GM19023 (cell line): ENCODE results near the gene NECTIN1.

Experiments used
- ATAC-seq: cut with Tn5 transposase; IDR thresholded peaks from one replicate; pipeline ENCODE4 v1.9.1; 2021; ENCODE audit warnings: mild to moderate bottlenecking, moderate library complexity; ENCODE audit not compliant: unreplicated experiment

The NECTIN1 gene

DNA sequence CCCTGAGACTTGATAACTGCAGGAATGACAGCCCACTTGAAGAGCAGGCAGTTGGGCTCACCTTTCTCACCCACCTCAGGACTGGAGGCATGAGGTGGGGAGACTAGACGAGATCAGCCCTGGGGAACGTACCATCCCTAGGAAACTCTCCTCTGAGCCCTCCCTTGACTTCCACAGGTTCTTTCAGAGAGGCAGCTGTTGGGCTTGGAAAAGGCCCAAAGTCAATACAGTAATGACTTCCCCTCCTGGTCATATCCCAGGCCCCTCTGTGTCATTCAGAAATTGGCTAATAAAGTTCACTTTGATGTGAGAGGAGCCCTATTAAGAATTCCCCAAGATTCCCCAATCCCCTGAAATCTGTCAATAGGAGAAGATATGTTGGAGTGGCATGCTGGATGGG is 5.8 kb upstream of the NECTIN1 start:
- ATAC-seq: no peak

DNA sequence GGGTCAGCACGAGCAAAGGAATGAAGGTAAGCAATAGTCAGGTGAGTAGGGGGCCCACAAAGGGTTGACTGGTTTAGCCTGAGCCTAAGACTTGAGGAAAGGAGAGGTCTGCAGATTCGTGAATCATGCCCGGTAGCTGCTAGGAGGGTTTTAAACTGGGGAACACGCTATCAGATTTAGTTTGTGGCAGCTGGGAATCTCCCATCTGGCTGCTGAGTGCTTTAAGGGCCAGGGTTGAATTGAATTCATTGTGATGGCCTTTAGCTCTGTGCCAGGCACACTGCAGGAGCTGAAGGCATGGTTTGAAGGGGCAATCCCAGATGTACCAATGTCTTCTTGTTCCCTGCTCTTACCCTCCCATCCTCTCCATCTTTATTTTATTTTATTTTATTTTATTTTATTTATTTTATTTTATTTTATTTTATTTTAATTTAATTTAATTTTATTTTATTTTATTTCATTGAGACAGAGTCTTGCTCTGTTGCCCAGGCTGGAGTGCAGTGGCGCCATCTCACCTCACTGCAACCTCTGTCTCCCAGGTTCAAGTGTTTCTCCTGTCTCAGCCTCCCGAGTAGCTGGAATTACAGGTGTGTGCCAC is 1.9 kb upstream of the NECTIN1 start:
- ATAC-seq: no peak

DNA sequence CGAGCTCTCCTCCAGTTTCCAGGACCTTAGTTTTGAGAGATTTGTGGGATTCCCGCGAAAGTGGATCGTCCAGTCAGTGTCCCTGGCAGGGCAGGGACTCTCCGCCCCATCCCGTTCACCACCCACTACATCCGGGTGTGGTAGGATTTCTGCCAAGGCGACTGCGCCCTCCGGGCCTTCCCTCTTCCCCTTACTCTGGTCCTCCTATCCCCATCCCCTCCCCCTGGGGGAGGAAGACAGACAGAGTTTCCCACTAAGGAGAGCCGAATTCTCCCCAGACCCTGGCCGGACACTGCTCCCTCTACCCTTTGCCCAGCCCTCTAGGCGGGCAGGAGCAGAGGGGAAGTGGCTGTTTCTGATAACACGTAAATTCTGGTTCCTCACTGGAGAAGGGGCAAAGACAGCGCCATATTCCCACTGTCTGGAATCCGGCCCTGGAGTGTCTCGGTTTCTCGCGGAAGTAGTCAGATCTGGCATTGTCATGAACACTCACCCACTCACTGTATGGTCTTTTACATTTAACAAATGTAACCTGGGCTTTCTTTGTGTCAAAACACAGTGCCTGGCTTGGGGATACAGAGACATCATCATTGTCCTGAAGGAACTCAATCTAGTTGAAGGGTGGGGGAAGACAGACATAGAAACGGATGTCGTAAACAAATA is 1.1 kb upstream of the NECTIN1 start:
- ATAC-seq: no peak

DNA sequence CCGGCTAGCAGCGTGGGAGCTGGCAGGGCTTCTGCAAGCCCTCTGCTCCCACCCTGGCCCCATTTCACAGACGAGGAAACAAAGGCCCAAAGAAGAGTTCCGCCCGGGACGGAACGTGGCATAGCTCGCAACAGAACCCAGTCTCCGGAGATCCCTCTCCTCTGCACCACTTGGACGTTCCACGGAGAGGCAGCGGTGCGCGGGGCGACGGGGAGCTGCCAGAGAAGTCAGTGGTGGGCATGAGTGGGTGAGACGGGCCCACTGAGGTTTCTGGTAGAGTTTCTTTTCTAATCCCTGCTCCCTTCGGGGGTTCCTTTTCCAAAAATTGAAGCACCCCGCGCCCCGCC is 554 bp upstream of the NECTIN1 start:
- peak; percentile 21 for ATAC-seq

DNA sequence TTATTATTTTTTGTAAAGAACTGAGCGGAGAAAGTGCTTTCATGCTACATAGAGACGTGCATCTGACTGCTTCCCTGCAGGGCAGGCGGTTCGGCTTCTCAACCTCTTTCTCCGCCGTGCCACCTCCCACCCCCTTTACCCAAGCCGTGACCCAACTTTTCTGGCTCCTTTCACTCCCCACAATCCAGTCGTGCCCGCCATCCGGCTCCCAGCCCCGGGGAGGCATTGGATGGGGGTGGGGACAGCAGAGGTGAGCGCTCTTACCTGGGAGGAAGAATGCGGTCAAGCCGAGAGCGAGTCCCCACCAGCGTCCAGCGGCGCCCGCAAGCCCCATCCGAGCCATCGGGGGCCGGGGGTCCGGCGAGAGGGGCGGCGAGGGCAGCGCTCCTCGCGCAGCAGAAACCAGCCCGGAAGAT is 781 bp downstream of the NECTIN1 start:
- no peak for ATAC-seq

DNA sequence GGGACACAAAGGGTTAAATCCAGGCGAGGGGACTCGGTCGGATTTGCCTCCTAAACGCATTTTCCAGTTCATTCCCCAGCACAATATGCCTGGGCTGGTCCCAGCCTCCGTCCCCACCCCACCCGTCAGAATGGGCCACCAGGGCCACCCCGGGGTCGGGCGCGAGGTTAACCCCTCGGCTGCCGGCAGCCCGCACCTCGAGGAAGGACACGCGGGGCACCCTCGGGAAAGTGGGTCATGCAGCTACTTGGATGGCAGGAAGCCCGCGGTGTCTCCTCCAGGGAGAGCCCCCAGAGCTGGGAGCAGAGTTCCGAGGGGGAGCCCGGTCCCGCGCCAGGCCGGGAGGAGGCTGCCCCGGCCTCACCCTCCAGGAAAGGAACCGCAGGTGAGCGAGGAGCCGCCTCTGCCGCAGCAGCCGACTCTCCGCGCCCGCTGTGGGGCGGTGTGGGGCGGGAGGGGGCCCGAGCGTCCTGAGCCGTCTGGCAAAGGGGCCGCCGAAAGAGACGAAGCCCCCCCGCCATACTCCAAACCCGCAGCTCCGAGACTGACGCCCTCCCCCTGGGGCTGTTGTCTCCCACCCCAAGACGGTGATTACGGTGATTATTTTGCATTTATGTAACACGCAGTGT is 1.4 kb downstream of the NECTIN1 start:
- no peak for ATAC-seq

DNA sequence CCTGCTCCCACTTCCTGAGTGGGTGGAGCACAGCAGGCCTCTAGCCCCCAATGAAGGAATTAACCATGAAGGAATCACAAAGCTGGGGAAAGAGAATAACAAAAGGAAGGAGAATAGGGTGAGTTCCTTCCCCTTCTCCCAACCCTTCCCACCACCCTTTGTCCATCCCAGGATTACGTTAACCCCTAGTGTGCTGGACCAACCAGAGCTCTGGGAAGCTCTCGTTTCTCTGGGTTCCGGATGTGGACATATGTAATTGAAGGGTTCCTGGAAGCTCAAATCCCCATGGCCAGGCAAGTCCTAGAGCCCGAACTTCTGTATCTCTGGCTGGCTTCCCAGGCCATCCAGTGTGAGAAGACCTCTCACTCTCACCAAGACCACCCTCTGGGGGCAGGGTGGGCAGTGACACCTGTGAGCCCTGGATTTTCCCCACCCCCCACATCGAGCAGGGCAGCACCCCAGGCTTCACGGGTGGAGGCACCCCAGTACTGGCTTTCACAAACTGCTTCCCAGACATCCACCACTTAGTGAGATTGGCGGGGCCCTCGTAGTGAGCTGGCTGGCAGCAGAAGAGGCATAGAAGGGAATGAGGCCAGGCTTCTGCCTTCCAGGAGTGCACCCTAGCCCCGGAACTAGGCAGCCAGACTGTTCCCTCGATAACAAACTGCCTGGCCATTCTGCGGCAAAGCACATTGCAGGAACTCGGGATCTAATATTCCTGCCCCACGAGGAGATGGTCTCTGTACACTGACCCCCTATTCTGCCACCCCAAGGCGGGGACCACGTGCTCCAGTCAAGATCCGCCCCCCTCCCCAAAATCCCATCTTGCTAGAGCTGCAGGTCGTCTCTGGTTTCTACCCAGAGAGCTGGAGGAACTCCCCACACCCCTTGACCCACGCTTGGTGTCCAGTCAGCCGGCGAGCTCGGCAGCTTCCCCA is 2.1 kb downstream of the NECTIN1 start:
- no peak for ATAC-seq

DNA sequence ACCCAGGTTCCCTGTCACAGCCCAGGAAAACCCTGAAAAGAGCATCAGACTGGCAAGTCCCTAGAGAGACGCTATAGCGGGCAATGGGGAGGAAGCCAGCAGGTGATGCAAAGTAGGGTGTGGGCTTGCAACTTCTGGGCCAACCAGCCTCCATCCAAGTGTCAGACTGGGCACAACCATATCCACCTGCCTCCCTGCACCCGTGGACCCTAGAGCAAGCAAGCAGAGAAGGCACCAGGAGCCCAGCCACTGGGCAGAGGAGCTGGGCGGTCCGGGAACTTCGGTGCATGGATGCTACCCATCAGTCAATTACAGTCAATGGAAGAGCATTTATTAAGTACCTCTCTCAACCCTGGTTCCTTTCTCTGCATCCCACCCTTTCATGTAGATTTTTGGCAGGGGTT is 2.8 kb downstream of the NECTIN1 start:
- no peak for ATAC-seq

DNA sequence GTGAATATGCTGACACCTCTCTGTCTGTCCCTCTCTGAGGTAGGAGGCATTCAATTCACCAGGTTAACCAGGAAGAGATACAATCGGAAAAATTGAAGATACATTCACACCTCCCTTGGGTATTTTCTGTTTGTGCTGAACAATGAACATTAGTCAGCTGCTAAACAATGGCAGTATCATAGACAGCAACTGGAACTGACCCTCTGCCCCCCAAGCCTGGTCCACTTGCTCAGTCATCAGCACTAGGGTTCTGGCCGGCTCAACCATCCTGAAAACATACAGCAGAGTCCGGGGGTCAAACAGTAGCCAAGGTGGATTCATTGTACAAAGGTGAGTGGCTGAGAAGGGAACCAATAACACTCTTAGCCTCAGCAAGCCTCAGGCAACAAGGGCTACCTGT is 4.0 kb downstream of the NECTIN1 start:
- no peak for ATAC-seq

DNA sequence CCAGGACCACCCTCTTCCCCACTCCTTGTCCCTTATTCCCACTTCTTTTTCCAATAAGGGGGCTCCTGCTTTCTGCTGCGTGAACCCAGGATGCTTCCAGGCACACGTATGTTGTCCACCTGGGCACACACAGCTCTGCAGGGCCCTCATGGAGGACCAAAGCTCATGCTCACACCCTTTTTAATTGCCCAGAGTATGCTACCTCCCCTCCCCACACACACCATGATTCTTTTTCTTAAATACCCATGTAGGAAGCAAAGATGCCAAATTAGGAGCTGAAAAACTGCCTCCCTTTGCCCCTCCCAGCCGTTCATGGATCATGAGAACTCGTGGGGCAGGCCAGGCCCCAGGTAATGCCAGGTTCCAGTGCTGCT is 5.1 kb downstream of the NECTIN1 start:
- ATAC-seq: no peak

DNA sequence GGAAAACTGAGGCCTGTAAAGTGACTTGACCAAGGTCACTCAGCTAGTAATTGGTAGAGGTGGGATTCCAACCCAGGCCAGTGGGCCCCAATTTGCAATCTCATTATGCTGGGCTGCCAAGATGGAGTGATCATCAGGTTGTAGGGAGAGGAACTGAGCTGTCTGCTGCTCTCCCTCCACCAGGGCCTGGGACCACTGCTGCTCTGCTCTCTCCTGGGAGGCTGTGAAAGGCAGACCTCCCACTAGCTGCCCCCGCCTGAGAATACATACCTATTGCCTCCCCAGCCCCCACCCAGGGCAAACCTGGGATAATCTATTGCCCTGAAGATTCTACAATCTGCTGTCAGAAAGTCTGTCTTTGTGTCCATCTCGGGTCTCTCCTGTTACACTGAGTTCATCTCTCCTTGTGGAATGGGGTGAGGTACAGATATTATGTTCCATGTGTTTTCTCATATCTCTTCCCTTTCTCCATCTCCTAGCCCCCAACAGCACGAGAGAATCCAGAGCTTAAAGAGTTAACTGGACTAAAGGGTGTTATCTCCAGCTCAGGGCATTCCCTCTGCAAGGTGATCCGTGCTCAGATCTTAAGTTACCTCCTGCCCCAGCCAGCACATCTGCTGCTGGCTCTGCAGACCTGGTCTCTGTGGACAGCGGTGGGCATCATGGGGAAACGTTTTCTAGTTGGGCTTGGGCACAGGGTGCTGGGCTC is 5.6 kb downstream of the NECTIN1 start:
- ATAC-seq: no peak

DNA sequence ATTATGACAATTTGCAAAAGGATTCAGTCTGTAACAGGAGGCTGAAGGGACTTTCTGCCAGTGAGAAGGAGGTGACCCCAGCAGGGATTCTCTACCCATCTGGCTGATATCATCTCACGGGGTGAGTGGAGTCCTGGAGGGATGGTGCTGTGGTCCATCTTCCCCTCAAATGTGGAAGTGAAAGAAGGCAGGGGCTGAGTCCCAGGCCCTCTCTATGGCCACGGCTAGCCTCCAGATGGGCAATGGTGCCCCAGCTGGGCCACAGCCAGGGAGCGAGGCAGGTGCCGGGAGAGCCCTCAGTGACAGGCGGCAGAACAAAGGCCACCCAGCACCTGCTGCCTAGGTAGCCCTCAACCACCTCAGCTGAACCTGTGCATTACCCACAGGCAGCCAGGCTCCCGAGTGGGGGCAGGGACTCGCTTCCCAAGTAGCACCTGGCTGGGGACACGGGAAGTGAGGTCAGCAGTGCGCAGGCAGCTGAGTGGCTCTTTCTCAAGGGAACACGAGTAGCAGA is 6.7 kb downstream of the NECTIN1 start:
- ATAC-seq: no peak

DNA sequence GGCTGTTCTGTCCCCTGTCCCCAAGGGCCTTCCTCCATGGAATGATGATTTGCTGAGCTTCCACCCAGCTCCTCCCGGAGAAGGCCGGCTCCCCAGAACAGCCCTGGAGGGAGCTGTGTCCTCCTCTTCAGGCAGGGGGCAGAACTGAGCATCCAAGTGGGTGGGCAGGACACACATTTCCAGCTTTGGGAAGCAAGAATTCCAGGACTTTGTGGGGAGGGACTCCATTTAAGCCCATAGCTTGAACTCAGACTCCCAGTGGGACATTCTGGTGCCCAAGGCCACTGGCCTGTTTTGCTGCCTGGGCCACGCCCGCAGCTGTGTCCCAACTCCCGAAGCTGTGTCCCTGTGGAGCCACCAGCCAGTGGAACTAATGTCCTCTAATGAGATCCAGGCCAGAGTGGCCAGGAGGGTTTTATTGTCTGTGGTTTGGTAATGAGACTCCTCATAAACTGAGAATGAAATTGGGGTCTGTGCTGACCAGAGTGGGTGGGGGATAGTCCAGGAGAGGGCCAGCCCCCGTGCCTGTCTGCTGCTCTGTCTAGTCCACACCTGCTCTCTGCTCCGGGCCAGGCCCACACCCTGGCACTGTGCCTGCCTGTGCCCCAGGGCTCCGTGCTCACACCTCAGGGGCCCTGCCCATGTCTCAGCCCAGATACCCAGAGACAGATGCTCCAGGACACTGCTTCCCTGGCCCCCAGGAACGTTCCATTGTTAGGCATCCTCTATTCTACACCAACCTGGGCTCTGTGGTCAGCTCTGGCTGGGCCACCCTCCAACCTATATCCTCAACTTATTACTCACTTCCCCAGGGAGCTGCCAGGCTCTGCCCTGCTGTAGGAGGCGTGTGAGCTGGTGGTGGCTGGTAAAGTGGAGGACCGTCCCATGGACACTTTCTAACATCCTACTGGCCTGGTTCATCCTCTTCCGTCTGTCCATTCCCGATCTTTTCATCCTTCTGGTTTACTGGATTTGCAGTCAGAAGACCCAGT is 7.6 kb downstream of the NECTIN1 start:
- ATAC-seq: no peak

DNA sequence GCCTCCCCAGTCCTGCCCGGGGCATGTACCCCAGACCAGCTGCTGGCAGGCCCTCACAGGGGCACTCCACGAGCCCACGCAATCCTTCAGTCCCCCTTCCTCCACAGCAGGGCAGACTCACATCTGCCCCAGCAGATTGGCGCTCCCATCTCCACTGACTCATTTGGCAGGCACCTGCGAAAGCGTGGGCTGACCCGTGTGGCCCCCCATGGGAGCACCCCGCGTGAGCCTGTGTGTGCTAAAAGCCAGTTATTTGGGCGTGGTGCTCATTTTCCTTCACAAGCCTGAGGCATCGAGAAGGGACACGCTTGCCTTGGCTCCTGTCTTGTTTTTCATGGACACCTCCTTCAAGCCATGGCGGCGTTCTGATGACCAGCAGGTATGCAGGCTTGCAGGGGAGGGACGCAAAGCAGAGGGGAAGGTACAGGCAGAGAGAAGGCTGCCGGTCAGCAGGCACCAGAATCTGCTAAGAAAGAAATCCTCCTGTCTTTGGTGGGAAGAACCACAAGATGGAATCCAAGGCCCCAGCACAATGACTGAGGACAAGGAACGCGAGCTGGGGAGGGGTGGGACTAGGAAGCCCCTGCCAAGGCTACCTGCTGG is 8.6 kb downstream of the NECTIN1 start:
- ATAC-seq: no peak

DNA sequence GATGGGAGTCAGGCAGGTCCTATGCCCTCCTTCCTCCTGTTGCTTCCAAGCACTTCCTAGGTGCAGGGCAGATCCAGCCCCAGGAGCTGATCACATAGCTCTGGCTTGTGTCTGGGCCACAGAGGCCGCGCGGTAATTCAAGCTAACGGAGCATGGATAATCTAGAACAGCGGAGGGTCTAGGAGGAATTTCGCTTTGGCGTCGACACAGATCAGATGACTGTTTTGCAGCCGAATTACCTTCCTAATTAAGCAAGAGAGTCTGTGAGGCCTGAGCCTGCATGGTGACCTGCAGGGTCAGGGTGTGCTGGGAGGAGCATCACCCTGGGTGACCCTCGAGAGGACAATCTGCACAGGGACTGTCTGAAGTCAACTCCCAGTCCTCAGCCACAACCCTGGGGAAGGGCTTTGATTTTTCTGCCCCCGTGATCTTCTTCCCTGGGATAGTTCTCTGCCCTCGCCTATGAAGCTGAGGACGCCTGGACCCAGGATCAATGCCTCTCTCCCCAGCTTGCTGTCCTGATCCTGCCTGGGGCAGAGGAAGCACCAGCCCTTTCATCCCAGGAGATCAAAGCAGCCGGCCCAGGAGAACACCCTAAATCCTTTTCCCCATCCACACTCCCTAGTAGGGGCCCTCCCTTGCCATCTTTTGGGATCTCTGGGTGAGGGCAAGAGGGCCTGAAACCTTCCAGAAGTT is 11.0 kb downstream of the NECTIN1 start:
- ATAC-seq: no peak

DNA sequence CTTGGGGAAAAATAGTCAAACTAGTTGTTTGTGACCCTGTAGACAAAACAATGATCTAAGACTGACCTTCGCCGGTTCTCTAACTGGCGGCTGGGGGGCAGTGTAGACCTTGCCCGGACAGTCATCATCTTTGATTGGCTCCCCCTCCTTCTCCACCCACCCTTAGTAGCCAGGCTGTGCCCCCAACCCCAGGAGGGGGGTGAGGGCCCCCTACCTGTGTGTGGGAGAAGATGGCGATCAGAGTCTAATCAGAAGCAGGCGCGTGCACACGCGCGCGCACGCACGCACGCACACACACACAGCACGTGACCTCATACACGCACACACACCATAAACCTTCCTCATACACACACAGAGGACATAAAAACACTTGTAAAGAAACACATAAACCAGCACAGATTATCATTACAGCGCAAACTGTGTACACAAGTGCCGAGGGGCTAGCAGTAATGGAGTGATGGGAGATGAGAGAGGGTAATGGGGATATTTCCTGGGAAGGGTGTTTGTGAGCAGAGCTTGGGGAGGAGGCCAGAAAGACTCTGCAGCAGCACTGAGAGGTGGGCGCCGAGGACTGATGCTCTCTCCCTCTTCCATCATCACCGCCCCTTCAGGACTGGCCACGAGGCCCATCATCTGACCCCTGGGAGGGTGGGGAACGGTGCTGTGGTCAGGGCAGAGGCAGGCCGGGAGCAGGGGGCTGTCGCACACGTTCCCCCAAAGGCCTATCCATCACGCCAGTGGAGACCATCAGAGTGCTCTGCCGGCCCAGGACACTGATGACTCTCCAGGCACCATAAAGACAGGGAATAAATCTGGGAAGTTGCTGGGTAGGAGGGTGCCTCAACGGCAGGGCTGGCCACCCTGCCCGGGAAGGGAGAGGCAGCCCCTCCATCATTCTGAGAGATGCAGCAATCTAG is 12.2 kb downstream of the NECTIN1 start:
- ATAC-seq: no peak

DNA sequence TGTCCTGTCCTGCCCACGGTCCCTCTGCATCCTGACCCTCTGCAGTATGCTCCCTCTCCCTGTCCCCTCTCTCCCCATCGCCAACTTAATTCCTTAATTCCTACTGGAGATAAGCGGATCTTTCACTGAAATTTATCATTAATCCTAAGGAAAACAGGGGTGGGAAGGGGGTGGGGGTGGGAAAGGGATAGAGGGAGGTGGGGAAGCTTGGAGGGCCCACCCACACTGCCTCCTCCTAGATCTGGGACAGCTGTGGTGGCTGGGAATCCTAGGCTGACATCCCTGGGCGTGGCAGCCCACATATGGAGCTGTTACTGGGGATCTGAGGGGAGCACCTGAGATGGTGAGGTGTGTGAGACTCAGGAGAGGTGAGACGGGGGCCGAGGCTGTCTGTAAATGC is 14.4 kb downstream of the NECTIN1 start:
- no peak for ATAC-seq

DNA sequence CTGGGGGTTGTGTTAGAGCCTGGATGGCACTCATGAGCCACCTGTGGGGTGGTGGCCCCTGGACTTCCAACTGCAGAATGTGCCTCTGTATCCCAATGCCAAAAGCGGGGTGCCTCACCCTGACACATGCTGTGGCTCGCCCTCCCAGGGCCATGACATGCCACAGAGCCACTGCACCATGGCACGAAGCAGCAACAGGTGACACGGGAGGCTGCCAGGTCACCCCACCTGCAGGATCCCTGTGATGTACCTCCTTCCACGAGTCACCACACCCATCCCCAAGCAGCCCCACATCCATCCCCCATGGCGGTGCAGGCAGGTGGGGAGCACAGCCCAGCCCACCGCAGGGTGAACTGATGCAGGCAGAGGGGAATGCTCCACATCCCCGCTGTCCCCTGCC is 14.8 kb downstream of the NECTIN1 start:
- no peak for ATAC-seq
